Measurements from ENCODE around the gene SUSD3. TPM values are rescaled to one million over a fixed set of nuclear protein-coding genes. Genes with fewer than 3 reads are reported as not detected.

SUSD3 gene
- total and polyA plus RNA-seq, 4 donors = 4.1 to 19.2 (median 11.8) TPM

DNA sequence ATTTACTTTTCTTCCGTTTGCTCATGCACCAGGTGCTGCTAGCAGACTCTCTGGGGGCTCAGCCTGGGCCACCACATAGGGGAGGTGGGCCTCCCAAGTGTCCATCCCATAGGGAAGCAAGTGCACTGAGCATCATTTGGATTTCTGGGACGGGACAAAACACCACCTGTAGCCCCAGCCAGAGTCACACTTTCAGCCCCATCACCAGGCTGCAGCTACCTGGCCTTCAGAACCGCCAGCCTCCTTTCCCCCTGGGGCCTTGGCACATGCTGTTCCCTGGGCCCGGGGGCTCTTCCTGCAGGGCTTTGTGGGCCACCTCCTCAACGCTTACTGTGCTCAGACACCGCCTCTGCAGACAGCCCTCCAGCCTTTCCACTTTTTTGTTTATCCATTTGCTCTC, 19.6 kb upstream of the SUSD3 start:
- H3K27me3 ChIP-seq (ENCODE audit: control insufficient read depth in 4 of 4, insufficient read depth in 4 of 4, low read length in 3 of 4) = no peaks in the 10 kb centered on the region
- no peak overlapping the region for H3K9ac ChIP-seq (ENCODE audit: low read depth in 1 of 2, low read length in 2 of 2)
- WGBS = 93% methylated on average over 6 of the region's 6 CpGs
- H3K36me3 ChIP-seq (ENCODE audit: control insufficient read depth in 4 of 4, insufficient read depth in 3 of 4, low read depth in 1 of 4, low read length in 3 of 4) = no peaks in the 10 kb centered on the region
- DNase-seq (ENCODE audit: low spot score) = no peak
- H3K27ac ChIP-seq (ENCODE audit: low read depth in 1 of 2, low read length in 2 of 2) = no peak overlapping the region
- TF ChIP-seq, protein P1, sequence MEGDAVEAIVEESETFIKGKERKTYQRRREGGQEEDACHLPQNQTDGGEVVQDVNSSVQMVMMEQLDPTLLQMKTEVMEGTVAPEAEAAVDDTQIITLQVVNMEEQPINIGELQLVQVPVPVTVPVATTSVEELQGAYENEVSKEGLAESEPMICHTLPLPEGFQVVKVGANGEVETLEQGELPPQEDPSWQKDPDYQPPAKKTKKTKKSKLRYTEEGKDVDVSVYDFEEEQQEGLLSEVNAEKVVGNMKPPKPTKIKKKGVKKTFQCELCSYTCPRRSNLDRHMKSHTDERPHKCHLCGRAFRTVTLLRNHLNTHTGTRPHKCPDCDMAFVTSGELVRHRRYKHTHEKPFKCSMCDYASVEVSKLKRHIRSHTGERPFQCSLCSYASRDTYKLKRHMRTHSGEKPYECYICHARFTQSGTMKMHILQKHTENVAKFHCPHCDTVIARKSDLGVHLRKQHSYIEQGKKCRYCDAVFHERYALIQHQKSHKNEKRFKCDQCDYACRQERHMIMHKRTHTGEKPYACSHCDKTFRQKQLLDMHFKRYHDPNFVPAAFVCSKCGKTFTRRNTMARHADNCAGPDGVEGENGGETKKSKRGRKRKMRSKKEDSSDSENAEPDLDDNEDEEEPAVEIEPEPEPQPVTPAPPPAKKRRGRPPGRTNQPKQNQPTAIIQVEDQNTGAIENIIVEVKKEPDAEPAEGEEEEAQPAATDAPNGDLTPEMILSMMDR (IDR thresholded peaks at IDR 0.05; ENCODE audit: low read depth, low read length, missing input control) = no peak
- TF ChIP-seq, protein P2, sequence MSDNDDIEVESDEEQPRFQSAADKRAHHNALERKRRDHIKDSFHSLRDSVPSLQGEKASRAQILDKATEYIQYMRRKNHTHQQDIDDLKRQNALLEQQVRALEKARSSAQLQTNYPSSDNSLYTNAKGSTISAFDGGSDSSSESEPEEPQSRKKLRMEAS (IDR thresholded peaks at IDR 0.05) = no peak
- TF ChIP-seq, protein P3, sequence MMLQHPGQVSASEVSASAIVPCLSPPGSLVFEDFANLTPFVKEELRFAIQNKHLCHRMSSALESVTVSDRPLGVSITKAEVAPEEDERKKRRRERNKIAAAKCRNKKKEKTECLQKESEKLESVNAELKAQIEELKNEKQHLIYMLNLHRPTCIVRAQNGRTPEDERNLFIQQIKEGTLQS (IDR thresholded peaks at IDR 0.05) = no peak
- no peak for TF ChIP-seq HNF4G (IDR thresholded peaks at IDR 0.05)
- TF ChIP-seq GABPA (IDR thresholded peaks at IDR 0.05 in 1 of 2, conservative IDR thresholded peaks at IDR 0.05 in 1 of 2) = no peak
- TF ChIP-seq, protein P4, sequence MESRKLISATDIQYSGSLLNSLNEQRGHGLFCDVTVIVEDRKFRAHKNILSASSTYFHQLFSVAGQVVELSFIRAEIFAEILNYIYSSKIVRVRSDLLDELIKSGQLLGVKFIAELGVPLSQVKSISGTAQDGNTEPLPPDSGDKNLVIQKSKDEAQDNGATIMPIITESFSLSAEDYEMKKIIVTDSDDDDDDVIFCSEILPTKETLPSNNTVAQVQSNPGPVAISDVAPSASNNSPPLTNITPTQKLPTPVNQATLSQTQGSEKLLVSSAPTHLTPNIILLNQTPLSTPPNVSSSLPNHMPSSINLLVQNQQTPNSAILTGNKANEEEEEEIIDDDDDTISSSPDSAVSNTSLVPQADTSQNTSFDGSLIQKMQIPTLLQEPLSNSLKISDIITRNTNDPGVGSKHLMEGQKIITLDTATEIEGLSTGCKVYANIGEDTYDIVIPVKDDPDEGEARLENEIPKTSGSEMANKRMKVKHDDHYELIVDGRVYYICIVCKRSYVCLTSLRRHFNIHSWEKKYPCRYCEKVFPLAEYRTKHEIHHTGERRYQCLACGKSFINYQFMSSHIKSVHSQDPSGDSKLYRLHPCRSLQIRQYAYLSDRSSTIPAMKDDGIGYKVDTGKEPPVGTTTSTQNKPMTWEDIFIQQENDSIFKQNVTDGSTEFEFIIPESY (IDR thresholded peaks at IDR 0.05) = no peak
- no peak for TF ChIP-seq RAD21 (IDR thresholded peaks at IDR 0.05)
- TF ChIP-seq YY1 (IDR thresholded peaks at IDR 0.05) = no peak
- no peak for TF ChIP-seq FOXA2 (IDR thresholded peaks at IDR 0.05)
- TF ChIP-seq NR2F2 (IDR thresholded peaks at IDR 0.05) = no peak
- peaks cover 0 to 3% (median 1%) of the 10 kb centered on the region in 4 donors for H3K4me1 ChIP-seq (ENCODE audit: control insufficient read depth in 4 of 4, insufficient read depth in 4 of 4, low read length in 3 of 4)
- H3K9me3 ChIP-seq (ENCODE audit: control insufficient read depth in 4 of 4, low read length in 3 of 4) = no peaks in the 10 kb centered on the region
- H3K4me3 ChIP-seq (ENCODE audit: low read depth in 1 of 3, low read length in 3 of 3) = no peak overlapping the region

DNA sequence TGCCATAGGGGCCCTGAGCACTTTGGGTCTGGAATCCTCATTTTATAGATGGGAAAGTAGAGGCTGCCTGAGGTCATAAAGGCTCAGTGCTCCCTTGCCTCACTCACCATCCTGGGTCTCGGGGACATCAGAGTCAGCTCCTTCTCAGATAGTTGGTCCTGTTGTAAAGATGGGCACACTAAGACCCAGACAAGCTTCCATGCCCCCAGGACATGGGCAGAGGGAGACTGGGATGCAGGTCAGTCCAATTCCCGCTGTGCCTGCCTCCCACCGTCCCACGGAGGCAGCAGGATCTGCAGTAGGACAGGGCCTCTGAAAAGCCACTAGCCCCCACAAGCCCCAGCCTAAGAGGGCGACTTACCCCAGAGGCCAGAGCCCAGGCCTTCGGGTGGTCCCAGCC, 19.0 kb upstream of the SUSD3 start:
- whole genome bisulfite sequencing = 89% methylated on average over 6 of the region's 6 CpGs
- TF ChIP-seq RXRA (IDR thresholded peaks at IDR 0.05) (no peak), HNF4G (IDR thresholded peaks at IDR 0.05) (no peak), TAF1 (conservative IDR thresholded peaks at IDR 0.05) (no peak), FOXA1 (IDR thresholded peaks at IDR 0.05) (no peak), NR2F2 (IDR thresholded peaks at IDR 0.05) (no peak), JUND (IDR thresholded peaks at IDR 0.05) (no peak), YY1 (IDR thresholded peaks at IDR 0.05) (no peak)
- TF ChIP-seq, protein P4 (IDR thresholded peaks at IDR 0.05) = no peak
- TF ChIP-seq, protein P5, sequence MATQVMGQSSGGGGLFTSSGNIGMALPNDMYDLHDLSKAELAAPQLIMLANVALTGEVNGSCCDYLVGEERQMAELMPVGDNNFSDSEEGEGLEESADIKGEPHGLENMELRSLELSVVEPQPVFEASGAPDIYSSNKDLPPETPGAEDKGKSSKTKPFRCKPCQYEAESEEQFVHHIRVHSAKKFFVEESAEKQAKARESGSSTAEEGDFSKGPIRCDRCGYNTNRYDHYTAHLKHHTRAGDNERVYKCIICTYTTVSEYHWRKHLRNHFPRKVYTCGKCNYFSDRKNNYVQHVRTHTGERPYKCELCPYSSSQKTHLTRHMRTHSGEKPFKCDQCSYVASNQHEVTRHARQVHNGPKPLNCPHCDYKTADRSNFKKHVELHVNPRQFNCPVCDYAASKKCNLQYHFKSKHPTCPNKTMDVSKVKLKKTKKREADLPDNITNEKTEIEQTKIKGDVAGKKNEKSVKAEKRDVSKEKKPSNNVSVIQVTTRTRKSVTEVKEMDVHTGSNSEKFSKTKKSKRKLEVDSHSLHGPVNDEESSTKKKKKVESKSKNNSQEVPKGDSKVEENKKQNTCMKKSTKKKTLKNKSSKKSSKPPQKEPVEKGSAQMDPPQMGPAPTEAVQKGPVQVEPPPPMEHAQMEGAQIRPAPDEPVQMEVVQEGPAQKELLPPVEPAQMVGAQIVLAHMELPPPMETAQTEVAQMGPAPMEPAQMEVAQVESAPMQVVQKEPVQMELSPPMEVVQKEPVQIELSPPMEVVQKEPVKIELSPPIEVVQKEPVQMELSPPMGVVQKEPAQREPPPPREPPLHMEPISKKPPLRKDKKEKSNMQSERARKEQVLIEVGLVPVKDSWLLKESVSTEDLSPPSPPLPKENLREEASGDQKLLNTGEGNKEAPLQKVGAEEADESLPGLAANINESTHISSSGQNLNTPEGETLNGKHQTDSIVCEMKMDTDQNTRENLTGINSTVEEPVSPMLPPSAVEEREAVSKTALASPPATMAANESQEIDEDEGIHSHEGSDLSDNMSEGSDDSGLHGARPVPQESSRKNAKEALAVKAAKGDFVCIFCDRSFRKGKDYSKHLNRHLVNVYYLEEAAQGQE (IDR thresholded peaks at IDR 0.05) = no peak

More for the DNA sequence above, 19.0 kb upstream of the SUSD3 start:
- no peak overlapping the region for H3K9ac ChIP-seq (ENCODE audit: low read depth in 1 of 2, low read length in 2 of 2)
- H3K4me3 ChIP-seq (ENCODE audit: low read depth in 1 of 3, low read length in 3 of 3) = no peak overlapping the region
- no peak for DNase-seq (ENCODE audit: low spot score)
- no peaks in the 10 kb centered on the region for H3K36me3 ChIP-seq (ENCODE audit: control insufficient read depth in 4 of 4, insufficient read depth in 3 of 4, low read depth in 1 of 4, low read length in 3 of 4)
- H3K27ac ChIP-seq (ENCODE audit: low read depth in 1 of 2, low read length in 2 of 2) = no peak overlapping the region
- H3K4me1 ChIP-seq (ENCODE audit: control insufficient read depth in 4 of 4, insufficient read depth in 4 of 4, low read length in 3 of 4) = peaks cover 0 to 3% (median 1%) of the 10 kb centered on the region in 4 donors
- no peaks in the 10 kb centered on the region for H3K27me3 ChIP-seq (ENCODE audit: control insufficient read depth in 4 of 4, insufficient read depth in 4 of 4, low read length in 3 of 4)
- no peaks in the 10 kb centered on the region for H3K9me3 ChIP-seq (ENCODE audit: control insufficient read depth in 4 of 4, low read length in 3 of 4)
